GM12874 (cell line): ENCODE results near the gene TRIM47.
A peak's percentile ranks its signal among the peaks of the same experiment; 100 is the strongest.

ENCODE experiments used
- CTCF ChIP-seq: IDR thresholded peaks from 2 replicates; pipeline ENCODE4 v1.5.1; 2011; ENCODE audit warnings: low read depth, mild to moderate bottlenecking, control low read depth, low read length, moderate library complexity; ENCODE audit not compliant: insufficient read depth

Gene TRIM47

GRCh38 chr17:75904749-75905521 lies 26.6 kb upstream of the TRIM47 start, which contains the start of gene MRPL38:
TSS of gene MRPL38 (minus strand) at chr17:75904884. CDS start at chr17:75904875, 9 bp downstream.
- TF ChIP-seq CTCF: peak; percentile 94

GRCh38 chr17:75902406-75902805 lies 24.0 kb upstream of the TRIM47 start:
- no peak for TF ChIP-seq CTCF

GRCh38 chr17:75901727-75902126 lies 23.3 kb upstream of the TRIM47 start:
- TF ChIP-seq CTCF: no peak

GRCh38 chr17:75900691-75901533 lies 22.5 kb upstream of the TRIM47 start:
- no peak for TF ChIP-seq CTCF

- TF ChIP-seq CTCF: no peak
Measured at GRCh38 chr17:75899767-75900468, 21.5 kb upstream of the TRIM47 start.

- no peak for TF ChIP-seq CTCF
Measured at GRCh38 chr17:75899353-75899752, 21.0 kb upstream of the TRIM47 start.

- no peak for TF ChIP-seq CTCF
Measured at GRCh38 chr17:75898791-75899190, 20.4 kb upstream of the TRIM47 start.
